ENCODE data around the gene ORMDL2.

Gene ORMDL2

DNA sequence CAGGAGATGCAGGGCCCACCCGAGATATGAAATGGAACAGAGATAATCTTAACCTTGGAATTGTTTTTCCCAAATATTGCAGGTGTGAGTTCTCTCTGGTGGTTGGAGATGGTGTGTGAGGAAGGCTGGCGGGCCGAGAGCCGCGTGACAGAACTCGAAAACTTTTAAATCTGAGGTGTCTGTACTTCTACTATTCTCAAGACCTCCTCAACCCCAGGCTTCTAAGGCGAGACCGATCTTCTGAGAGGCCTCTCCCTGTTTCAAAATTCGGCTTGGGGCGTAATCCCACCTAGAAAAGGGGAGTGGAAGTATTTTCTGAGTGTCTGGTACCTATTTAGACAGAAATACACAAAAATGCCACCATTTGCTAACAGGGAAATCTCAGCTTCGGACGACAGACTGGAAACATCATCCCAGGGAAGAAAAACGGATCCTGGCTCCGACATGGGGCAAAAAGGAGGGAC lies 928 bp upstream of the ORMDL2 start:
- Histone ChIP-seq H3F3A (ENCODE audit: control insufficient read depth, insufficient read depth) (peaks cover 8% of the 10 kb centered on the region; the same call in 1 of the 2 replicates), H3K9me2 (replicated peaks; ENCODE audit: control insufficient read depth, low read length) (no peaks in the 10 kb centered on the region), H3K4me2 (ENCODE audit: low read length) (peak overlapping the region; percentile 74), H3K27ac (ENCODE audit: low read depth, low read length) (peak overlapping the region; percentile 66), H3K36me3 (ENCODE audit: control insufficient read depth, low read length) (peaks cover 91% of the 10 kb centered on the region), H3K4me3 (ENCODE audit: low read length) (peak overlapping the region; percentile 88), H3K9me3 (ENCODE audit: control insufficient read depth, insufficient read depth, low read length) (no peaks in the 10 kb centered on the region), H3K79me2 (ENCODE audit: control insufficient read depth, low read length) (peaks cover 85% of the 10 kb centered on the region), H3K4me1 (ENCODE audit: control insufficient read depth, low read length) (peaks cover 36% of the 10 kb centered on the region), H4K20me1 (ENCODE audit: control insufficient read depth, insufficient read depth, low read depth, low read length) (peaks cover 18% of the 10 kb centered on the region; the same call in 1 of the 2 replicates), H3K27me3 (ENCODE audit: control insufficient read depth, low read length) (no peaks in the 10 kb centered on the region)
- TF ChIP-seq EZH2phosphoT487 (IDR thresholded peaks at IDR 0.05; ENCODE audit: borderline replicate concordance, low read length), result no peak
- TF ChIP-seq, protein P1, sequence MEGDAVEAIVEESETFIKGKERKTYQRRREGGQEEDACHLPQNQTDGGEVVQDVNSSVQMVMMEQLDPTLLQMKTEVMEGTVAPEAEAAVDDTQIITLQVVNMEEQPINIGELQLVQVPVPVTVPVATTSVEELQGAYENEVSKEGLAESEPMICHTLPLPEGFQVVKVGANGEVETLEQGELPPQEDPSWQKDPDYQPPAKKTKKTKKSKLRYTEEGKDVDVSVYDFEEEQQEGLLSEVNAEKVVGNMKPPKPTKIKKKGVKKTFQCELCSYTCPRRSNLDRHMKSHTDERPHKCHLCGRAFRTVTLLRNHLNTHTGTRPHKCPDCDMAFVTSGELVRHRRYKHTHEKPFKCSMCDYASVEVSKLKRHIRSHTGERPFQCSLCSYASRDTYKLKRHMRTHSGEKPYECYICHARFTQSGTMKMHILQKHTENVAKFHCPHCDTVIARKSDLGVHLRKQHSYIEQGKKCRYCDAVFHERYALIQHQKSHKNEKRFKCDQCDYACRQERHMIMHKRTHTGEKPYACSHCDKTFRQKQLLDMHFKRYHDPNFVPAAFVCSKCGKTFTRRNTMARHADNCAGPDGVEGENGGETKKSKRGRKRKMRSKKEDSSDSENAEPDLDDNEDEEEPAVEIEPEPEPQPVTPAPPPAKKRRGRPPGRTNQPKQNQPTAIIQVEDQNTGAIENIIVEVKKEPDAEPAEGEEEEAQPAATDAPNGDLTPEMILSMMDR (IDR thresholded peaks at IDR 0.05; ENCODE audit: low read depth, low read length, poor library complexity, severe bottlenecking), result no peak

DNA sequence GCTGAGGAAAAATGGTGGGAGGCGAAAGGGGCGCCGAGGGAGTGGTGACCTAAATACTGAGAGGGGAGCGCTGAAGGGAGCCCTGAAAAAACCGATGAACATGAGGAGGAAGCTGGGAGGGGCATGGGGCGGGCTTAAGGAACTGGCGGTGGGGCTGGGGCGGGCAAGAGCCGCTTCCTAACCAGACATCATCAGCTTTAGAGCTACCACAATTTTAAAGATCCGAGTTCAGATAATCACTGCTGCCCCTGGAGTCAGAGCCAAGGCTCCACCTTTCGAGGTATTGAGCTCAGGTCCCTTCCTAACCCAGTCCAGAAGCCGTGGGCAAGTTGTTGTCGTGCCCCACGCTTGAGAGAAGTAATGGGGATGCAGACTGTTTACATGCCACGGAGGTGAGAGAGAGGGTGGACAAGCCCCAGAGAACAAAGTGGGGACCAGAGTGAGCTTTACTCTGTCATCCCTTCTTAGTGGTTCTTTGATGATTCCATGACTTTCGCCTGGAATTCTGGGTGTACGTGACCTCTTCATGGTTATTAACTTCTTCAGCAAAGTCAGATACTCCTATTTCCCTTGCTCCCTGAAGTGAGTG lies 393 bp downstream of the ORMDL2 start:
- H3F3A ChIP-seq (ENCODE audit: control insufficient read depth, insufficient read depth), result peaks cover 19% of the 10 kb centered on the region
- peaks cover 81% of the 10 kb centered on the region for H3K79me2 ChIP-seq (ENCODE audit: control insufficient read depth, low read length)
- TF ChIP-seq, protein P1 (IDR thresholded peaks at IDR 0.05; ENCODE audit: low read depth, low read length, poor library complexity, severe bottlenecking), result no peak
- no peak for TF ChIP-seq EZH2phosphoT487 (IDR thresholded peaks at IDR 0.05; ENCODE audit: borderline replicate concordance, low read length)
- H3K36me3 ChIP-seq (ENCODE audit: control insufficient read depth, low read length), result peaks cover 91% of the 10 kb centered on the region
- H3K4me2 ChIP-seq (ENCODE audit: low read length), result peak overlapping the region; percentile 66
- H3K9me3 ChIP-seq (ENCODE audit: control insufficient read depth, insufficient read depth, low read length), result no peaks in the 10 kb centered on the region
- peaks cover 11% of the 10 kb centered on the region; the same call in 1 of the 2 replicates for H4K20me1 ChIP-seq (ENCODE audit: control insufficient read depth, insufficient read depth, low read depth, low read length)
- H3K9me2 ChIP-seq (replicated peaks; ENCODE audit: control insufficient read depth, low read length), result no peaks in the 10 kb centered on the region
- peak overlapping the region; percentile 59 for H3K27ac ChIP-seq (ENCODE audit: low read depth, low read length)
- H3K4me1 ChIP-seq (ENCODE audit: control insufficient read depth, low read length), result peaks cover 36% of the 10 kb centered on the region
- peak overlapping the region; percentile 88 for H3K4me3 ChIP-seq (ENCODE audit: low read length)
- no peaks in the 10 kb centered on the region for H3K27me3 ChIP-seq (ENCODE audit: control insufficient read depth, low read length)

DNA sequence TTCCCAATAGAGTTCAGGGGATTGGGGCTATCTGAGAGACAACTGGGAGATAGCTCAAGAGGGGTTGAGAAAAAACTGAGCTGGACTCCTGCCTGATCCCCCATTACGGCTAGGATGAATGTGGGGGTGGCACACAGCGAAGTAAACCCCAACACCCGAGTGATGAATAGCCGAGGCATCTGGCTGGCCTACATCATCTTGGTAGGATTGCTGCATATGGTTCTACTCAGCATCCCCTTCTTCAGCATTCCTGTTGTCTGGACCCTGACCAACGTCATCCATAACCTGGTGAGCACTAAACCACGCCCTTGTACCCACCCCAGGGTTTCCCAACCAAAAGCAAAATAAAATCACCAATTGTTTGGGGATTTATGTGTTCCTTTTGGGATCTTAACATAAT lies 1.0 kb downstream of the ORMDL2 start:
- peaks cover 37% of the 10 kb centered on the region for H3K4me1 ChIP-seq (ENCODE audit: control insufficient read depth, low read length)
- peaks cover 77% of the 10 kb centered on the region for H3K79me2 ChIP-seq (ENCODE audit: control insufficient read depth, low read length)
- peaks cover 23% of the 10 kb centered on the region for H3F3A ChIP-seq (ENCODE audit: control insufficient read depth, insufficient read depth)
- TF ChIP-seq EZH2phosphoT487 (IDR thresholded peaks at IDR 0.05; ENCODE audit: borderline replicate concordance, low read length), result no peak
- H3K4me3 ChIP-seq (ENCODE audit: low read length), result peak overlapping the region; percentile 88
- no peaks in the 10 kb centered on the region for H3K27me3 ChIP-seq (ENCODE audit: control insufficient read depth, low read length)
- H4K20me1 ChIP-seq (ENCODE audit: control insufficient read depth, insufficient read depth, low read depth, low read length), result peaks cover 11% of the 10 kb centered on the region; the same call in 1 of the 2 replicates
- peak overlapping the region; percentile 66 for H3K4me2 ChIP-seq (ENCODE audit: low read length)
- H3K36me3 ChIP-seq (ENCODE audit: control insufficient read depth, low read length), result peaks cover 90% of the 10 kb centered on the region
- no peaks in the 10 kb centered on the region for H3K9me2 ChIP-seq (replicated peaks; ENCODE audit: control insufficient read depth, low read length)
- H3K9me3 ChIP-seq (ENCODE audit: control insufficient read depth, insufficient read depth, low read length), result no peaks in the 10 kb centered on the region
- H3K27ac ChIP-seq (ENCODE audit: low read depth, low read length), result no peak overlapping the region

DNA sequence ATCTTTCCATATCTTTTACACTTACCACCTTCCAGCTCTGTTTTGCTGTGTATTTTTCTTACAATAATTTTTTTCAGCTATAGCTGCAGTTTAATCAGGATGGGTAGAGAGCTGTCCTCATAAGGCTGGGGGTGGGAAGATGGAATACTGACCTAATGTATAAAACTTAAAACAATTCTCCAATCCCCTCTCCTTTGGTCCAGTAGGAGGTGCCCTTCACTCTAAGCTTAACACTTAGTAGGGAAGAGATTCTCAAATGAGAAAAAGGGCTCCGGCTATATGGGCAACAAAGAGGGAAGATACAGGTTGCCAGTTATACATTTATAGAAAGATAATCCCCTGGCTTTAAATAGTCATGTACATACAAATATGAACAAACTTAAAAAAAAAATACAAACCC lies 2.8 kb downstream of the ORMDL2 start:
- H3K79me2 ChIP-seq (ENCODE audit: control insufficient read depth, low read length), result peaks cover 77% of the 10 kb centered on the region
- peaks cover 3% of the 10 kb centered on the region; the same call in 1 of the 2 replicates for H4K20me1 ChIP-seq (ENCODE audit: control insufficient read depth, insufficient read depth, low read depth, low read length)
- peaks cover 38% of the 10 kb centered on the region for H3F3A ChIP-seq (ENCODE audit: control insufficient read depth, insufficient read depth)
- H3K4me2 ChIP-seq (ENCODE audit: low read length), result no peak overlapping the region
- H3K27me3 ChIP-seq (ENCODE audit: control insufficient read depth, low read length), result no peaks in the 10 kb centered on the region
- H3K9me2 ChIP-seq (replicated peaks; ENCODE audit: control insufficient read depth, low read length), result no peaks in the 10 kb centered on the region
- TF ChIP-seq, protein P1 (IDR thresholded peaks at IDR 0.05; ENCODE audit: low read depth, low read length, poor library complexity, severe bottlenecking), result peak; percentile 44
- no peak for TF ChIP-seq EZH2phosphoT487 (IDR thresholded peaks at IDR 0.05; ENCODE audit: borderline replicate concordance, low read length)
- H3K9me3 ChIP-seq (ENCODE audit: control insufficient read depth, insufficient read depth, low read length), result no peaks in the 10 kb centered on the region
- H3K36me3 ChIP-seq (ENCODE audit: control insufficient read depth, low read length), result peaks cover 88% of the 10 kb centered on the region
- no peak overlapping the region for H3K4me3 ChIP-seq (ENCODE audit: low read length)
- H3K4me1 ChIP-seq (ENCODE audit: control insufficient read depth, low read length), result peaks cover 40% of the 10 kb centered on the region
- no peak overlapping the region for H3K27ac ChIP-seq (ENCODE audit: low read depth, low read length)

All from DOHH2 (cell line).